Adipocyte (in vitro differentiated cells): ENCODE data around the gene CELA2A.
"Not testable (repeated sequence)": the region's sequence is repeated elsewhere in the genome, so short reads cannot be mapped to it uniquely, and the experiment has no call there.

ENCODE experiments used
- DNase-seq: peaks from one replicate; pipeline ENCODE4 v3.0.0-alpha.2; 2015; ENCODE audit warnings: low read depth
- H3K27me3 ChIP-seq: replicated peaks from 2 replicates; pipeline ENCODE4 v1.7.0; 2013; ENCODE audit warnings: mild to moderate bottlenecking, low read length, moderate library complexity; ENCODE audit not compliant: control insufficient read depth, insufficient read depth
- H3K36me3 ChIP-seq: 2 replicates; pipeline ENCODE4 v1.7.0; 2013; ENCODE audit warnings: low read length, mild to moderate bottlenecking, moderate library complexity; ENCODE audit not compliant: control insufficient read depth, insufficient read depth, severe bottlenecking
- H3K4me1 ChIP-seq: 2 replicates; pipeline ENCODE4 v1.7.0; 2013; ENCODE audit warnings: mild to moderate bottlenecking, low read length, moderate library complexity; ENCODE audit not compliant: control insufficient read depth, insufficient read depth
- H3K4me3 ChIP-seq: 2 replicates; pipeline ENCODE4 v1.7.0; 2013; ENCODE audit warnings: mild to moderate bottlenecking, low read length, moderate library complexity
- H3K9ac ChIP-seq: 2 replicates; pipeline ENCODE4 v1.7.0; 2013; ENCODE audit warnings: mild to moderate bottlenecking, low read length, moderate library complexity
- H3K9me3 ChIP-seq: 2 replicates; pipeline ENCODE4 v1.7.0; 2013; ENCODE audit warnings: mild to moderate bottlenecking, low read length, moderate library complexity; ENCODE audit not compliant: control insufficient read depth

Gene CELA2A

DNA sequence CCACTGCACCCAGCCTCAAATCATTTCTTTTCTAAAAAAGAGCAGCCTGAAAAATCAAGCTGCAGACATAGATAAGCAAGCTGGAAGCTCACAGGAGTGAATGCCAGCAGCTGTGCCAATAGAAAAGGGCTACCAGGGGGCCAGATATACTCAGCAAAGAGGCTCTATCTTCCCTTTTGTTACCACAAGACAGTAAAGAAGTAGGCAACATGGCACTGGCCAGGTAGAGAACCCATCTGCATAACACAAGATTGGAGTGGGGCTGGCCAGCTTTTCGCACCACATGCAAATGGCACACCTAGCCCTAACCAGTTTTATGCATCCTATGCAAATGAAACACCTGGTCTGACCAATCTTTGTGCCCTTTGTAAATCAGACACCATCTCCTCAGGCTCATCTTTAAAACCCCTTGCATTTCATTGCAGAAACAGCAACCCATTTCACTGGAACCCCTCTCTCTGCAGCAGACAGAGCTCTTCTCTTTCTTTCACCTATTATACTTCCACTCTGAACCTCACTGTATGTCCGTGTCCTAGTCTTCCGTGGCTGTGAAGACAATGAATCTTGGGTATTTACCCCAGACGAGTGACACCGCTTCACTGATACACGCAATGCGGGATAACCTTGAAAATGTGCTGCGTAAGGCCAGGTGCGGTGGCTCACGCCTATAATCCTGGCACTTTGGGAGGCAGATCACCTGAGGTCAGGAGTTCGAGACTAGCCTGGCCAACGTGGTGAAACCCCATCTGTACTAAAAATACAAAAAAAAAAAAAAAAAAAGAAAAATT lies 52.4 kb downstream of the CELA2A start:
- Histone ChIP-seq H3K9ac (no peak overlapping the region), H3K36me3 (no peaks in the 10 kb centered on the region), H3K4me1 (no peaks in the 10 kb centered on the region), H3K4me3 (no peak overlapping the region), H3K9me3 (no peaks in the 10 kb centered on the region), H3K27me3 (no peaks in the 10 kb centered on the region)
- no peak for DNase-seq

DNA sequence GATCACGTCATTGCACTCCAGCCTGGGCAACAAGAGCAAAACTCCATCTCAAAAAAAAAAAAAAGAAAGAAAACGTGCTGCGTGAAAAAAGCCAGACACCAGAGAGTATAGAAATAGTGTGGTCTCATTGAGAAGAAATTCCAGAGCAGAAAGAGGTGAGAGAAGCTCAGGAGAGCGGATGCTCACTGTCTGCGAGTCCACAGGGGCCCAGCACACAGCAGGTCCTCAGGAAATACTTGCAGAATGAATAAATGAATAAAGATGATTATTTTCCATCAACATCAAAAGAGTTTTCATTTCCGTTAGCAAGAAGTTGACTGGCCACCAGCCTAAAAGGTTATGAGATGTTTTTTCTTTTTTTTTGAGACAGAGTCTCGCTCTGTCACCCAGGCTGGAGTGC lies 53.1 kb downstream of the CELA2A start:
- DNase-seq = no peak
- no peaks in the 10 kb centered on the region for H3K36me3 ChIP-seq
- no peak overlapping the region for H3K9ac ChIP-seq
- no peak overlapping the region for H3K4me3 ChIP-seq
- no peaks in the 10 kb centered on the region for H3K4me1 ChIP-seq
- H3K9me3 ChIP-seq = no peaks in the 10 kb centered on the region
- H3K27me3 ChIP-seq = no peaks in the 10 kb centered on the region

DNA sequence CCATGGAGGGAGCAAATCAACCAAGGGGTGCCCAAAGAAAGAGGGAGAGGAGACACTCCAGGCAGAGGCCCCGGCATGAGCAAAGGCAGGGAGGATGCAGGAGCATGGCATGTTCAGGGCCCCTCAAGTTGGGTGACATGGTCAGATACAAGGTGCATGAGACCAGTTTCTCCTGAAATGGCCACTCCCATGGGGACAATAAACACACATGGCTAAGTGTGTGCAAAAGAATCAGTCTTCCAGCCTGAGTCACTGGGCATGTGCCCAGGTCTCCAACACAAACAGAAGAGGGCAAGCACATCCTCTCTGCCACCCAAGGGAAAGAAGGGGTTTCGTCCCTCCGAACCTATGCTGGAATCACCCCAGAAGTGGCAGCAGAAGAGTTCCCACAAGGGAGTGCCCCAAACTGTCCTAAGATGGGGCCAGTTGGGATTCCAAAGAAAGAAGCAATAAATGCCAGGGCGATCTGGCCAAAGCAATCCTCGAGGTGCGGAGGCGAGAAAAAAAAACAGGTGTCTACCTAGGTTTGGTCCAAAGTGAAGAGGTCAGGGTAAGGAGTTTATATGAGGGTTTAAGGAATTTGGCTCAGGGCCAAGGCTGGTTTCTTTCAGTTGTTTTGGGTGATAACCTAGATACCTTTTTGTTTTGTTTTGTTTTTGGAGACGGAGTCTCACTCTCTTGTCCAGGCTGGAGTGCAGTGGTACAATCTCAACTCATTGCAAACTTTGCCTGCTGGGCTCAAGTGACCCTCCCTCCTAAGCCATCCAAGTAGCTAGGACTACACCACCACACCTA lies 54.3 kb downstream of the CELA2A start:
- no peaks in the 10 kb centered on the region for H3K4me1 ChIP-seq
- H3K36me3 ChIP-seq = no peaks in the 10 kb centered on the region
- DNase-seq = no peak
- no peak overlapping the region for H3K9ac ChIP-seq
- no peaks in the 10 kb centered on the region for H3K27me3 ChIP-seq
- H3K4me3 ChIP-seq = no peak overlapping the region
- H3K9me3 ChIP-seq = no peaks in the 10 kb centered on the region

DNA sequence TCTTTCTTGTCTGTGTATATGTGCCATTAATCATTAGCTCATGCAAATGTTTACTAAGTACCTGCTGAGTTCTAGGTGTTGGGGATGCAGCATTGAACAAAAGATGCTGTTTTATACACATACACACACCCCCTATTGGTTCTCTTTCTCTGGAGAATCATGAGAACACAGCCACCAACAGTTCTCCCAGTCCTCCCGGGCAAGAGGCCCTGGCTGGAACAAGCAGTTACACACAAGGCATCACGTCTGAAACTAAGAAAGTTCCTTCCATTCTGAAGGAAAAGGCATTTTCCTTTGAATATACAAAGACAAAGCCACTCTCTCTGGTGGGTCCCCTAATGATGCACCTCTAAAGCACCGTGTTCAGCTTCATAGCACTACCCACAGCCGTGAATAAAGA lies 56.7 kb downstream of the CELA2A start:
- no peaks in the 10 kb centered on the region for H3K9me3 ChIP-seq
- no peaks in the 10 kb centered on the region for H3K27me3 ChIP-seq
- H3K4me1 ChIP-seq = no peaks in the 10 kb centered on the region
- H3K36me3 ChIP-seq = peaks cover 10% of the 10 kb centered on the region
- no peak overlapping the region for H3K9ac ChIP-seq
- no peak for DNase-seq
- H3K4me3 ChIP-seq = no peak overlapping the region

DNA sequence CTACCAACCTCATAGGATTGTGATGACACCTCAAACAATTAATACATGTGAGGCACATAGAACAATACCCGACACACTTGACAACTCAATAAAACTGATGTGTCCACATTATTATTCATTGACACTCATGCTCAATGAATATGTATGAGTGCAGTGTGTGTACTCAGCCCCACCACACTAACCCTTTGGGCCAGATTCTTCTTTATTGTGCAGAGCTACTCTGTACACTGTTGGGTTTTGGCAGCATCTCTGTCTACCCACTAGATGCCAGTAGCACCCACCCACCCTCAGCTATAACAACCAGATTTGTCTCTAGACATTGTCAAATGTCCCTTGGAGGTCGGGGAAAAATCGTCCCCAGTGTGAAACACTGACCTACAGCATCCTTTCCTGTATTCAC lies 57.4 kb downstream of the CELA2A start:
- H3K36me3 ChIP-seq = peaks cover 10% of the 10 kb centered on the region
- H3K4me1 ChIP-seq = no peaks in the 10 kb centered on the region
- H3K27me3 ChIP-seq = no peaks in the 10 kb centered on the region
- no peak overlapping the region for H3K9ac ChIP-seq
- no peaks in the 10 kb centered on the region for H3K9me3 ChIP-seq
- H3K4me3 ChIP-seq = no peak overlapping the region
- no peak for DNase-seq

DNA sequence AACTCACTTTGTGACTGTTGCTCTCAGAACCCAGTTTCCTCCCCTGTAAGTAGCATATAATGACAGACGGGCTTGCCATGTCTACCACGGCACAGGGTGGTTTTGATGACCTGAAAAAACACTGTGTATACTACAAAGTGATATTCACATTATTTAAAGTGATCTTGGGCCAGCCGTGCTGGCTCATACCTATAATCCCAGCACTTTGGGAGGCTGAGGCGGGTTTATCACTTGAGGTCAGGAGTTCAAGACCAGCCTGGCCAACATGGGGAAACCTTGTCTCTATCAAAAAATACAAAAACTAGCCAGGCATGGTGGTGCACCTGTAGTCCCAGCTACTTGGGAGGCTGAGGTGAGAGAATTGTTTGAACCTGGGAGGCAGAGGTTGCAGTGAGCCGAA lies 58.0 kb downstream of the CELA2A start:
- not testable (repeated sequence) for H3K27me3 ChIP-seq, H3K9ac ChIP-seq, H3K4me1 ChIP-seq, DNase-seq, H3K9me3 ChIP-seq, H3K36me3 ChIP-seq, H3K4me3 ChIP-seq

DNA sequence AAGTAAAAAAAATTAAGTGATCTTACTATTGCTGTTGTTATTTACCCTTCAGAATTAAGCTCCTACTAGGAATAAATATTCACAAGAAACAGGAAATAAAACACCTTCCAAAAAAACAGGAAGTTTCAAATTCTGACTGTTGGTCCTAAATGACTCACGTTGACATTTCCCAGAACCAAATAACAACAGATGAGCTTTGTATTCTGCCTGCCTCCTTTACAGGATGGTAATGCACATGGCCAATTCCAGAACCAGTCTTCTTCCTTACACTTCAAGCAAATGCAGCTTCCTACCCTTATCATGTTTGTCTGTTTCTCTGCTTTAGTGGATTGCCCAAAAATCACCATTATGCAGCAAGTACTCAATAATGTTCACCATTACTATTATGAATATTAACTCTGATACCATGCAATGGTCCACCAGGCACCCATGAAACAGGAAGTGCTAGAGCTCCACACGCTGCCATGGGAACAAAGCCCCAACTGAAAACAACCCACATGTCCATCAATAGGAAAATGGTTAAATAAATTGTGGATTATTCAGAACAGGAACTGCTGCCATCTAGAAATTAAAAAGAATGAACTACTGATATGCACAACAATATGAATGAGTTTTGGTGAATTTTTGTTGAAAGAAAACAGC lies 58.6 kb downstream of the CELA2A start:
- Histone ChIP-seq H3K36me3 (peaks cover 10% of the 10 kb centered on the region), H3K4me3 (no peak overlapping the region), H3K9me3 (no peaks in the 10 kb centered on the region), H3K9ac (no peak overlapping the region), H3K4me1 (no peaks in the 10 kb centered on the region), H3K27me3 (no peaks in the 10 kb centered on the region)
- DNase-seq = no peak

DNA sequence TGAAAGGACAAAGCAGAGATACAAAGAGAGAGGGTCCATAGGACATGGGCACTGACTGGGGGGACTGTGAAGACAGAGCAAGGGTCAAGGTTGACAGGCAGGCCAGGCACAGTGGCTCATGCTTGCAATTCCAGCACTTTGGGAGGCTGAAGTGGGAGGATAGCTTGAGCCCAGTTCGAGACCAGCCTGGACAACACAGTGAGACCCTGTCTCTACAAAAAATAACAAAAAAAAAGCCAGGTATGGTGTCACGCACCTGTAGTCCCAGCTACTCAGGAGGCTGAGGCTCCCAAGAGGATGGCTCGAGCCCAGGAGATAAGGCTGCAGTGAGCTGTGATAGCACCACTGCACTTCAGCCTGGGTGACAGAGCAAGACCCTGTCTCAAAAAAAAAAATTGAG lies 63.1 kb downstream of the CELA2A start:
- no peak for DNase-seq
- Histone ChIP-seq H3K9ac (no peak overlapping the region), H3K36me3 (peaks cover 10% of the 10 kb centered on the region), H3K27me3 (no peaks in the 10 kb centered on the region), H3K4me1 (peaks cover 6% of the 10 kb centered on the region), H3K9me3 (no peaks in the 10 kb centered on the region), H3K4me3 (no peak overlapping the region)

DNA sequence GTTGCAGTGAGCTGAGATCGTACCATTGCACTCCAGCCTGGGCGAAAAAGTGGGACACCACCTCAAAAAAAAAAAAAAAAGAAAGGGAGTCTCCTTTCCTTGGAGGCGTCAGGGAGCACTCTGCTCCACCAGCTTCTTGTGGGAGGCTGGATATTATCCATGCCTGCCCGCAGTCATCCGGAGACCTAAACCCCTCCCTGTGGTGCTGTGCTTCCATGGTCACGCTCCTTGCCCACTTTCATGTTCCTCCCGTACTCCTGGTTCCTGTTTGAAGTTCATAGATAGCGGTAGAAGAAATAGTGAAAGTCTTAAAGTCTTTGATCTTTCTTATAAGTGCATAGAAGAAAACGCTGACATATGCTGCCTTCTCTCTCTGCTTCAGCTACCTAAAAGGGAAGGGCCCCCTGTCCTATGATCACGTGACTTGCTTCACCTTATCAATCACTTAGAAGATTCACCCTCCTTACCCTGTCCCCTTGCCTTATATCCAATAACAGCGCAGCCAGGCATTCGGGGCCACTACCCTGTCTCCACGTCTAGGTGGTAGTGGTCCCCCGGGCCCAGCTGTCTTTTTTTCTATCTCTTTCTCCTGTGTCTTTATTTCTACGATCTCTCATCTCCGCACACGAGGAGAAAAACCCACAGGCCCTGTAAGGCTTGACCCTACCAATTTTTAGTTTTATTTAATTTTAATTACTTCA lies 64.8 kb downstream of the CELA2A start:
- H3K9me3 ChIP-seq, H3K27me3 ChIP-seq, H3K4me3 ChIP-seq, H3K9ac ChIP-seq, DNase-seq, H3K36me3 ChIP-seq: not testable (repeated sequence)
- peaks cover 18% of the 10 kb centered on the region for H3K4me1 ChIP-seq
